DND-41 (cell line): ENCODE data around the gene RPA1.

Source experiments
- ATAC-seq: fragments of 200-7000 bp; cut with Tn5 transposase; 3 replicates; pipeline ENCODE4 v1.9.1; 2021; ENCODE audit warnings: low read depth; ENCODE audit not compliant: insufficient read depth
- DNase-seq: peaks from one replicate; pipeline ENCODE4 v3.0.0-alpha.2; 2020
- H2AFZ ChIP-seq: 2 replicates; pipeline ENCODE4 v1.6.0; 2012; ENCODE audit warnings: low read depth, low read length
- H3K27ac ChIP-seq: 2 replicates; pipeline ENCODE4 v1.5.1; 2012; ENCODE audit warnings: low read length, inconsistent platforms
- H3K27me3 ChIP-seq: fragments of 200-600 bp; sonication (generic); 2 replicates; pipeline ENCODE4 v1.6.0; 2012; ENCODE audit warnings: low read length, mild to moderate bottlenecking, inconsistent platforms; ENCODE audit not compliant: insufficient read depth, poor library complexity
- H3K36me3 ChIP-seq: 2 replicates; pipeline ENCODE4 v1.5.1; 2012; ENCODE audit warnings: low read length, inconsistent platforms; ENCODE audit not compliant: insufficient read depth
- H3K4me1 ChIP-seq: 2 replicates; pipeline ENCODE4 v1.5.1; 2012; ENCODE audit warnings: mild to moderate bottlenecking, low read length; ENCODE audit not compliant: insufficient read depth
- H3K4me2 ChIP-seq: 2 replicates; pipeline ENCODE4 v1.6.0; 2012; ENCODE audit warnings: mild to moderate bottlenecking, moderate library complexity, low read length, inconsistent platforms; ENCODE audit not compliant: insufficient read depth
- H3K4me3 ChIP-seq, 2 experiments: fragments of 200-600 bp in 1 of 2; shearing (Covaris generic) in 1 of 2; 2 replicates each; pipeline ENCODE4 v1.5.1; 2012 to 2016; ENCODE audit warnings: inconsistent platforms in 2 of 2, low read length in 2 of 2, mild to moderate bottlenecking in 2 of 2, low read depth in 1 of 2, moderate library complexity in 1 of 2
- H3K79me2 ChIP-seq: 2 replicates; pipeline ENCODE4 v1.6.0; 2012; ENCODE audit warnings: low read length, inconsistent platforms; ENCODE audit not compliant: insufficient read depth
- H3K9ac ChIP-seq: 2 replicates; pipeline ENCODE4 v1.6.0; 2012; ENCODE audit warnings: low read depth, mild to moderate bottlenecking, inconsistent platforms, low read length, moderate library complexity
- H3K9me3 ChIP-seq: 2 replicates; pipeline ENCODE4 v1.5.1; 2012; ENCODE audit warnings: low read length, moderate library complexity, mild to moderate bottlenecking, inconsistent platforms; ENCODE audit not compliant: insufficient read depth, severe bottlenecking
- H4K20me1 ChIP-seq: 2 replicates; pipeline ENCODE4 v1.6.0; 2012; ENCODE audit warnings: low read length; ENCODE audit not compliant: insufficient read depth
- CTCF ChIP-seq: IDR thresholded peaks from 2 replicates; pipeline ENCODE4 v1.5.1; 2012; ENCODE audit warnings: borderline replicate concordance, low read length, moderate library complexity, mild to moderate bottlenecking; ENCODE audit not compliant: poor library complexity, severe bottlenecking; ENCODE audit errors: extremely low read depth
- EZH2 ChIP-seq: IDR thresholded peaks from 3 replicates; pipeline ENCODE4 v1.6.1; 2012; ENCODE audit warnings: borderline replicate concordance, low read depth, mild to moderate bottlenecking, moderate library complexity, low read length, inconsistent platforms; ENCODE audit not compliant: severe bottlenecking

Gene RPA1

GRCh38 chr17:1871756-1872155 lies 42.0 kb downstream of the RPA1 start:
- H3K9ac ChIP-seq: peak overlapping the region; percentile 4
- H3K4me3 ChIP-seq: no peak overlapping the region
- H3K27ac ChIP-seq: peak overlapping the region; percentile 65
- ATAC-seq (peak; percentile 70), DNase-seq (peak; percentile 61)
- TF ChIP-seq CTCF (no peak), EZH2 (no peak)
- H3K9me3 ChIP-seq: no peaks in the 10 kb centered on the region
- no peaks in the 10 kb centered on the region for H3K27me3 ChIP-seq
- peaks cover 53% of the 10 kb centered on the region for H3K4me1 ChIP-seq
- peak overlapping the region; percentile 50; the same call in 1 of the 2 replicates for H3K4me2 ChIP-seq
- peaks cover 9% of the 10 kb centered on the region; the same call in 1 of the 2 replicates for H4K20me1 ChIP-seq
- no peak overlapping the region for H2AFZ ChIP-seq
- peaks cover 13% of the 10 kb centered on the region; the same call in 1 of the 2 replicates for H3K79me2 ChIP-seq
- H3K36me3 ChIP-seq: peaks cover 71% of the 10 kb centered on the region

GRCh38 chr17:1872254-1872653 lies 42.4 kb downstream of the RPA1 start:
- Histone ChIP-seq H2AFZ (no peak overlapping the region), H3K9ac (peak overlapping the region; percentile 4), H3K4me3 (no peak overlapping the region), H4K20me1 (peaks cover 9% of the 10 kb centered on the region; the same call in 1 of the 2 replicates), H3K9me3 (no peaks in the 10 kb centered on the region), H3K27ac (peak overlapping the region; percentile 65), H3K4me1 (peaks cover 53% of the 10 kb centered on the region), H3K4me2 (peak overlapping the region; percentile 13; the same call in 1 of the 2 replicates), H3K79me2 (peaks cover 12% of the 10 kb centered on the region; the same call in 1 of the 2 replicates), H3K36me3 (peaks cover 71% of the 10 kb centered on the region), H3K27me3 (no peaks in the 10 kb centered on the region)
- no peak for TF ChIP-seq EZH2
- no peak for TF ChIP-seq CTCF
- ATAC-seq: no peak
- no peak for DNase-seq

- Histone ChIP-seq H3K79me2 (peaks cover 10% of the 10 kb centered on the region; the same call in 1 of the 2 replicates), H3K4me1 (peaks cover 52% of the 10 kb centered on the region), H2AFZ (no peak overlapping the region), H3K9me3 (no peaks in the 10 kb centered on the region), H3K9ac (no peak overlapping the region), H4K20me1 (peaks cover 9% of the 10 kb centered on the region; the same call in 1 of the 2 replicates), H3K27me3 (no peaks in the 10 kb centered on the region), H3K36me3 (peaks cover 74% of the 10 kb centered on the region), H3K4me3 (no peak overlapping the region), H3K27ac (0 out of 2 replicates have a peak overlapping the region, but pooled peaks have one; percentile 23), H3K4me2 (no peak overlapping the region)
- no peak for ATAC-seq
- no peak for TF ChIP-seq EZH2
- no peak for TF ChIP-seq CTCF
- DNase-seq: no peak
Observed at GRCh38 chr17:1872976-1873375, 43.2 kb downstream of the RPA1 start.
